GM23248 (cell line): ENCODE results near the gene C11orf16. TPM values are rescaled to one million over a fixed set of nuclear protein-coding genes. Genes with fewer than 3 reads are reported as not detected.
A peak's percentile ranks its signal among the peaks of the same experiment; 100 is the strongest.

ENCODE experiments used
- DNase-seq: peaks from one replicate; pipeline ENCODE4 v3.0.0-alpha.2; 2015
- H2AFZ ChIP-seq: fragments of 200-600 bp; sonication (generic); 2 replicates; pipeline ENCODE4 v1.6.1; 2016; ENCODE audit warnings: antibody characterized with exemption
- H3F3A ChIP-seq: fragments of 200-600 bp; sonication (generic); 2 replicates; pipeline ENCODE4 v1.6.1; 2016; ENCODE audit warnings: mild to moderate bottlenecking, antibody characterized with exemption, mixed run types; ENCODE audit not compliant: insufficient read depth
- H3K27ac ChIP-seq: fragments of 200-600 bp; sonication (generic); 2 replicates; pipeline ENCODE4 v1.5.1; 2016; ENCODE audit warnings: mild to moderate bottlenecking
- H3K27me3 ChIP-seq: fragments of 200-600 bp; sonication (generic); replicated peaks from 2 replicates; pipeline ENCODE4 v1.6.1; 2016; ENCODE audit warnings: mild to moderate bottlenecking; ENCODE audit not compliant: insufficient read depth
- H3K36me3 ChIP-seq: fragments of 200-600 bp; sonication (generic); 2 replicates; pipeline ENCODE4 v1.6.1; 2016; ENCODE audit warnings: low read depth, mild to moderate bottlenecking
- H3K4me1 ChIP-seq: fragments of 200-600 bp; sonication (generic); 2 replicates; pipeline ENCODE4 v1.6.1; 2016; ENCODE audit warnings: mild to moderate bottlenecking; ENCODE audit not compliant: insufficient read depth
- H3K4me2 ChIP-seq: fragments of 200-600 bp; sonication (generic); one replicate; pipeline ENCODE4 v1.6.1; 2016; ENCODE audit warnings: mild to moderate bottlenecking; ENCODE audit not compliant: unreplicated experiment
- H3K4me3 ChIP-seq: fragments of 200-600 bp; sonication (generic); 2 replicates; pipeline ENCODE4 v1.5.1; 2016; ENCODE audit warnings: mild to moderate bottlenecking
- H3K79me2 ChIP-seq: fragments of 200-600 bp; sonication (generic); 2 replicates; pipeline ENCODE4 v1.6.1; 2016; ENCODE audit warnings: mild to moderate bottlenecking; ENCODE audit not compliant: insufficient read depth
- H3K9ac ChIP-seq: fragments of 200-600 bp; sonication (generic); 2 replicates; pipeline ENCODE4 v1.6.1; 2016; ENCODE audit warnings: mild to moderate bottlenecking
- H3K9me2 ChIP-seq: fragments of 200-600 bp; sonication (generic); 2 replicates; pipeline ENCODE4 v1.6.1; 2016; ENCODE audit warnings: mixed run types, mild to moderate bottlenecking, moderate library complexity; ENCODE audit not compliant: insufficient read depth
- H3K9me3 ChIP-seq: fragments of 200-600 bp; sonication (generic); one replicate; pipeline ENCODE4 v1.6.1; 2017; ENCODE audit warnings: low read depth
- H4K20me1 ChIP-seq: fragments of 200-600 bp; sonication (generic); 2 replicates; pipeline ENCODE4 v1.6.0; 2016; ENCODE audit not compliant: insufficient read depth
- EZH2 ChIP-seq: fragments of 200-600 bp; sonication (generic); IDR thresholded peaks from 2 replicates; pipeline ENCODE4 v1.6.1; 2018; ENCODE audit warnings: antibody characterized with exemption, mild to moderate bottlenecking; ENCODE audit not compliant: insufficient read depth, poor library complexity, severe bottlenecking
- EZH2phosphoT487 ChIP-seq: fragments of 200-600 bp; sonication (generic); IDR thresholded peaks from 2 replicates; pipeline ENCODE4 v1.6.1; 2018; ENCODE audit warnings: antibody characterized with exemption, moderate library complexity, mild to moderate bottlenecking, low read depth; ENCODE audit not compliant: insufficient read depth
- WGBS, 2 experiments: methylation state at CpG; one replicate each; pipeline ENCODE4 v1.1.6; 2015 to 2017; ENCODE audit warnings: low lambda C conversion rate in 2 of 2, low coverage in 1 of 2; ENCODE audit errors: missing lambda C conversion rate in 2 of 2; 5-methylcytosine and 5-hydroxymethylcytosine counted together
- in situ Hi-C: fragments of 300-500 bp; cut with MboI; formaldehyde crosslinking; loops from 2 replicates; pipeline ENCODE4 v1.15.0; 2020
- polyA plus RNA-seq: library from polyadenylated mRNA; unstranded; fragments of >200 nt; fragmentation: Nextera tagmentation; extraction: Ambion mirVana; gene quantifications from 2 replicates; pipeline ENCODE4 v1.2.1, GENCODE V29; 2016
- total RNA-seq: library from RNA; depleted of rRNA; stranded (reverse); fragments of >200 nt; shearing (Covaris generic); gene quantifications from 2 replicates; pipeline ENCODE4 v1.2.3, GENCODE V29; 2014

Gene C11orf16
- total and polyA plus RNA-seq, 2 experiments from 2014 or later: not detected

- H3K9ac ChIP-seq: peak overlapping the region; percentile 50
- H3K27ac ChIP-seq: peak overlapping the region; percentile 49
- no peaks in the 10 kb centered on the region for H3K27me3 ChIP-seq
- H3F3A ChIP-seq: peaks cover 16% of the 10 kb centered on the region
- no peaks in the 10 kb centered on the region for H3K36me3 ChIP-seq
- WGBS, 2 experiments: 37% methylated on average over 14 of the region's 14 CpGs
- peak overlapping the region; percentile 55 for H3K4me3 ChIP-seq
- DNase-seq: peak; percentile 88
- H3K4me2 ChIP-seq: peak overlapping the region; percentile 71
- no peaks in the 10 kb centered on the region for H3K9me2 ChIP-seq
- in situ Hi-C loops: no loop called here
- H3K4me1 ChIP-seq: peaks cover 20% of the 10 kb centered on the region
- TF ChIP-seq EZH2phosphoT487 (no peak), EZH2 (no peak)
- H3K9me3 ChIP-seq: no peaks in the 10 kb centered on the region
- peak overlapping the region; percentile 79 for H2AFZ ChIP-seq
- no peaks in the 10 kb centered on the region for H3K79me2 ChIP-seq
- H4K20me1 ChIP-seq: no peaks in the 10 kb centered on the region
Measured at GRCh38 chr11:8934742-8935488, 2.2 kb upstream of the C11orf16 start.

GRCh38 chr11:8933931-8934330, 1.2 kb upstream of the C11orf16 start:
- 89 to 95% methylated on average over 6 of the region's 6 CpGs for WGBS, 2 experiments
- no peak overlapping the region for H2AFZ ChIP-seq
- H3K9me2 ChIP-seq: no peaks in the 10 kb centered on the region
- in situ Hi-C loops: no loop called here
- no peaks in the 10 kb centered on the region for H3K27me3 ChIP-seq
- H3K9me3 ChIP-seq: no peaks in the 10 kb centered on the region
- H3K4me1 ChIP-seq: peaks cover 25% of the 10 kb centered on the region
- H4K20me1 ChIP-seq: no peaks in the 10 kb centered on the region
- H3F3A ChIP-seq: peaks cover 16% of the 10 kb centered on the region
- no peak overlapping the region for H3K4me3 ChIP-seq
- no peaks in the 10 kb centered on the region for H3K36me3 ChIP-seq
- H3K4me2 ChIP-seq: no peak overlapping the region
- no peak overlapping the region for H3K9ac ChIP-seq
- no peak overlapping the region for H3K27ac ChIP-seq
- no peaks in the 10 kb centered on the region for H3K79me2 ChIP-seq
- no peak for DNase-seq
- no peak for TF ChIP-seq EZH2phosphoT487
- no peak for TF ChIP-seq EZH2

- Histone ChIP-seq H3K9me3 (no peaks in the 10 kb centered on the region), H3F3A (peaks cover 24% of the 10 kb centered on the region), H4K20me1 (no peaks in the 10 kb centered on the region), H3K27ac (no peak overlapping the region), H3K4me2 (no peak overlapping the region), H3K9me2 (no peaks in the 10 kb centered on the region), H3K36me3 (no peaks in the 10 kb centered on the region), H3K4me1 (peaks cover 31% of the 10 kb centered on the region), H2AFZ (no peak overlapping the region), H3K79me2 (no peaks in the 10 kb centered on the region), H3K27me3 (no peaks in the 10 kb centered on the region), H3K9ac (no peak overlapping the region), H3K4me3 (no peak overlapping the region)
- 72 to 73% methylated on average over 12 of the region's 12 CpGs for WGBS, 2 experiments
- TF ChIP-seq EZH2 (no peak), EZH2phosphoT487 (no peak)
- in situ Hi-C loops: no loop called here
- peak; percentile 61 for DNase-seq
Measured at GRCh38 chr11:8930456-8931175, 2.1 kb downstream of the C11orf16 start.

- TF ChIP-seq EZH2phosphoT487 (no peak), EZH2 (no peak)
- Histone ChIP-seq H3K27me3 (no peaks in the 10 kb centered on the region), H3K36me3 (no peaks in the 10 kb centered on the region), H3K9ac (no peak overlapping the region), H3F3A (peaks cover 9% of the 10 kb centered on the region), H3K79me2 (no peaks in the 10 kb centered on the region), H3K9me3 (no peaks in the 10 kb centered on the region), H3K27ac (peak overlapping the region; percentile 41), H3K9me2 (no peaks in the 10 kb centered on the region), H3K4me3 (no peak overlapping the region), H3K4me2 (no peak overlapping the region), H4K20me1 (no peaks in the 10 kb centered on the region), H2AFZ (no peak overlapping the region), H3K4me1 (peaks cover 22% of the 10 kb centered on the region)
- peak; percentile 79 for DNase-seq
- WGBS, 2 experiments: 86 to 89% methylated on average over 9 of the region's 9 CpGs
- in situ Hi-C loops: no loop called here
Measured at GRCh38 chr11:8928981-8929615, 3.6 kb downstream of the C11orf16 start.
